ENCODE measurements around the gene MUSTN1. TPM values are rescaled to one million over a fixed set of nuclear protein-coding genes. Genes with fewer than 3 reads are reported as not detected.
A peak's percentile ranks its signal among the peaks of the same experiment; 100 is the strongest.

MUSTN1 gene
- polyA plus RNA-seq, 3 donors, result 0.29 to 13.7 TPM; not detected in 1

GRCh38 chr3:52798978-52799476 lies 35.8 kb downstream of the MUSTN1 start:
- Histone ChIP-seq H3K9me3 (replicated peaks in 1 of 2; ENCODE audit: control insufficient read depth in 1 of 2, insufficient read depth in 1 of 2, low read length in 2 of 2) (no peaks in the 10 kb centered on the region), H3K4me2 (replicated peaks; ENCODE audit: extremely low read depth, low read length, poor library complexity, severe bottlenecking) (no peak overlapping the region), H3K4me3 (replicated peaks in 1 of 3; ENCODE audit: low read depth in 2 of 3, low read length in 3 of 3) (no peak overlapping the region), H2AFZ (ENCODE audit: insufficient read depth, low read depth, low read length, poor library complexity, severe bottlenecking) (no peak overlapping the region), H4K20me1 (ENCODE audit: insufficient read depth, low read length) (no peaks in the 10 kb centered on the region), H3K27me3 (ENCODE audit: control insufficient read depth in 2 of 2, insufficient read depth in 2 of 2, low read length in 2 of 2) (no peaks in the 10 kb centered on the region), H3K27ac (ENCODE audit: low read depth in 1 of 2, low read length in 2 of 2) (no peak overlapping the region), H3K4me1 (ENCODE audit: control insufficient read depth in 1 of 2, insufficient read depth in 2 of 2, low read length in 2 of 2) (no peaks in the 10 kb centered on the region), H3K9ac (ENCODE audit: insufficient read depth, low read length, poor library complexity, severe bottlenecking) (no peak overlapping the region), H3K36me3 (replicated peaks in 1 of 2; ENCODE audit: control insufficient read depth in 1 of 2, insufficient read depth in 2 of 2, low read length in 2 of 2) (no peaks in the 10 kb centered on the region), H3K79me2 (ENCODE audit: insufficient read depth, low read length) (no peaks in the 10 kb centered on the region)
- peaks cover under 1 to 4% (median 4%) of the 10 kb centered on the region in 3 donors for H3K27me3 Mint-ChIP-seq (ENCODE audit: low read depth in 3 of 3)
- TF ChIP-seq, protein P1, sequence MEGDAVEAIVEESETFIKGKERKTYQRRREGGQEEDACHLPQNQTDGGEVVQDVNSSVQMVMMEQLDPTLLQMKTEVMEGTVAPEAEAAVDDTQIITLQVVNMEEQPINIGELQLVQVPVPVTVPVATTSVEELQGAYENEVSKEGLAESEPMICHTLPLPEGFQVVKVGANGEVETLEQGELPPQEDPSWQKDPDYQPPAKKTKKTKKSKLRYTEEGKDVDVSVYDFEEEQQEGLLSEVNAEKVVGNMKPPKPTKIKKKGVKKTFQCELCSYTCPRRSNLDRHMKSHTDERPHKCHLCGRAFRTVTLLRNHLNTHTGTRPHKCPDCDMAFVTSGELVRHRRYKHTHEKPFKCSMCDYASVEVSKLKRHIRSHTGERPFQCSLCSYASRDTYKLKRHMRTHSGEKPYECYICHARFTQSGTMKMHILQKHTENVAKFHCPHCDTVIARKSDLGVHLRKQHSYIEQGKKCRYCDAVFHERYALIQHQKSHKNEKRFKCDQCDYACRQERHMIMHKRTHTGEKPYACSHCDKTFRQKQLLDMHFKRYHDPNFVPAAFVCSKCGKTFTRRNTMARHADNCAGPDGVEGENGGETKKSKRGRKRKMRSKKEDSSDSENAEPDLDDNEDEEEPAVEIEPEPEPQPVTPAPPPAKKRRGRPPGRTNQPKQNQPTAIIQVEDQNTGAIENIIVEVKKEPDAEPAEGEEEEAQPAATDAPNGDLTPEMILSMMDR (IDR thresholded peaks at IDR 0.05), result peak; percentile 91
- H3K9me3 Mint-ChIP-seq, result no peaks in the 10 kb centered on the region
- H3K4me3 Mint-ChIP-seq, result no peak overlapping the region
- peak; percentile 15 to 37 (median 36) for DNase-seq
- intact Hi-C loops (cut with micrococcal nuclease), result loop anchor here in 1 of 2 donors (2.0 kb wide), 1 partner anchor 56 kb away; no protein-coding TSS in a partner anchor
- H3K27ac Mint-ChIP-seq, result peak overlapping the region in 1 of 7 donors; percentile 30
- H3K4me1 Mint-ChIP-seq, result peaks cover 3% of the 10 kb centered on the region
- no peaks in the 10 kb centered on the region for H3K36me3 Mint-ChIP-seq
- 76% methylated on average over 13 of the region's 14 CpGs for WGBS (ENCODE audit: insufficient coverage)

GRCh38 chr3:52798376-52798977 lies 36.3 kb downstream of the MUSTN1 start:
- Histone ChIP-seq H3K4me2 (replicated peaks; ENCODE audit: extremely low read depth, low read length, poor library complexity, severe bottlenecking) (no peak overlapping the region), H3K79me2 (ENCODE audit: insufficient read depth, low read length) (no peaks in the 10 kb centered on the region), H3K9ac (ENCODE audit: insufficient read depth, low read length, poor library complexity, severe bottlenecking) (no peak overlapping the region), H3K36me3 (replicated peaks in 1 of 2; ENCODE audit: control insufficient read depth in 1 of 2, insufficient read depth in 2 of 2, low read length in 2 of 2) (no peaks in the 10 kb centered on the region), H3K4me3 (replicated peaks in 1 of 3; ENCODE audit: low read depth in 2 of 3, low read length in 3 of 3) (no peak overlapping the region), H3K27ac (ENCODE audit: low read depth in 1 of 2, low read length in 2 of 2) (no peak overlapping the region), H3K27me3 (ENCODE audit: control insufficient read depth in 2 of 2, insufficient read depth in 2 of 2, low read length in 2 of 2) (no peaks in the 10 kb centered on the region), H2AFZ (ENCODE audit: insufficient read depth, low read depth, low read length, poor library complexity, severe bottlenecking) (no peak overlapping the region), H3K4me1 (ENCODE audit: control insufficient read depth in 1 of 2, insufficient read depth in 2 of 2, low read length in 2 of 2) (peaks cover 4 to 5% of the 10 kb centered on the region in 2 donors), H3K9me3 (replicated peaks in 1 of 2; ENCODE audit: control insufficient read depth in 1 of 2, insufficient read depth in 1 of 2, low read length in 2 of 2) (no peaks in the 10 kb centered on the region), H4K20me1 (ENCODE audit: insufficient read depth, low read length) (no peaks in the 10 kb centered on the region)
- no peak overlapping the region for H3K4me3 Mint-ChIP-seq
- WGBS (ENCODE audit: insufficient coverage), result 95% methylated on average over 10 of the region's 10 CpGs
- H3K27me3 Mint-ChIP-seq (ENCODE audit: low read depth in 3 of 3), result peaks cover 0 to 5% (median 4%) of the 10 kb centered on the region in 3 donors
- DNase-seq, result no peak
- TF ChIP-seq, protein P1 (IDR thresholded peaks at IDR 0.05), result no peak
- no peaks in the 10 kb centered on the region for H3K36me3 Mint-ChIP-seq
- H3K4me1 Mint-ChIP-seq, result peaks cover 7% of the 10 kb centered on the region
- H3K9me3 Mint-ChIP-seq, result no peaks in the 10 kb centered on the region
- H3K27ac Mint-ChIP-seq, result no peak overlapping the region
- intact Hi-C loops (cut with micrococcal nuclease), result loop anchor here in 1 of 2 donors (2.0 kb wide), 1 partner anchor 56 kb away; no protein-coding TSS in a partner anchor

Measured in CD14-positive monocyte (primary cell).